GM12892 (cell line): ENCODE results near the gene TUT7.

ENCODE experiments used
- POLR2A ChIP-seq: IDR thresholded peaks from 2 replicates; pipeline ENCODE4 v1.6.1; 2011; ENCODE audit warnings: low read depth, low read length, control low read depth
- POLR2AphosphoS5 ChIP-seq: IDR thresholded peaks from 2 replicates; pipeline ENCODE4 v1.6.1; 2011; ENCODE audit warnings: low read depth, low read length, control low read depth

GRCh38 chr9:86280580-86280979 is 73.6 kb downstream of the TUT7 start:
- no peak for TF ChIP-seq POLR2A
- TF ChIP-seq POLR2AphosphoS5, result no peak
